Progenitor cell of endocrine pancreas (in vitro differentiated cells): ENCODE results near the gene PITPNC1. TPM values are rescaled to one million over a fixed set of nuclear protein-coding genes. Genes with fewer than 3 reads are reported as not detected.
"Not testable (repeated sequence)": the region's sequence is repeated elsewhere in the genome, so short reads cannot be mapped to it uniquely, and the experiment has no call there.

Source experiments
- DNase-seq: peaks from one replicate; pipeline ENCODE4 v3.0.0; 2021; ENCODE audit warnings: low spot score; ENCODE audit not compliant: unreplicated experiment
- H3K27ac Mint-ChIP-seq: 2 replicates; pipeline ENCODE4 v1.8.0; 2021; ENCODE audit warnings: mild to moderate bottlenecking, moderate library complexity, mixed read lengths
- H3K27me3 Mint-ChIP-seq: 2 replicates; pipeline ENCODE4 v1.8.0; 2021; ENCODE audit warnings: mixed read lengths
- H3K36me3 Mint-ChIP-seq: 2 replicates; pipeline ENCODE4 v1.8.0; 2022; ENCODE audit warnings: mixed read lengths; ENCODE audit not compliant: insufficient read depth
- H3K4me1 Mint-ChIP-seq: 2 replicates; pipeline ENCODE4 v1.8.0; 2021; ENCODE audit warnings: low read depth, mixed read lengths
- H3K4me3 Mint-ChIP-seq: 2 replicates; pipeline ENCODE4 v1.8.0; 2021; ENCODE audit warnings: low read depth, mild to moderate bottlenecking, moderate library complexity, mixed read lengths
- H3K9me3 Mint-ChIP-seq: 2 replicates; pipeline ENCODE4 v1.8.0; 2021; ENCODE audit warnings: low read depth, mixed read lengths
- CTCF ChIP-seq: fragments of 200-600 bp; sonication (generic); IDR thresholded peaks from one replicate; pipeline ENCODE4 v1.5.0; 2021; ENCODE audit warnings: antibody characterized with exemption, mild to moderate bottlenecking; ENCODE audit not compliant: unreplicated experiment
- long read RNA-seq: library from polyadenylated mRNA; unstranded; transcript quantifications from one replicate; pipeline ENCODE4 v2.0.0, GENCODE V29; 2020
- total RNA-seq: library from RNA; stranded (reverse); gene quantifications from 2 replicates; pipeline ENCODE4 v1.2.1, GENCODE V29; 2021

PITPNC1 gene
- 38.4 and 53.2 TPM in 2 replicates for total RNA-seq
- long read RNA-seq, partial matches to known transcripts = 0 of 5 reads
- long read RNA-seq, other reads (novel, unspliced or antisense) = 5 of 5 reads

- Mint-ChIP-seq H3K27me3 (no peaks in the 10 kb centered on the region), H3K4me1 (peaks cover 21% of the 10 kb centered on the region), H3K4me3 (peak within 1 kb of the TSS; percentile 86), H3K9me3 (peaks cover 7% of the 10 kb centered on the region), H3K27ac (peak within 1 kb of the TSS; percentile 95), H3K36me3 (peaks cover 13% of the 10 kb centered on the region)
- peak; percentile 78 for DNase-seq
- no peak for TF ChIP-seq CTCF
Observed at GRCh38 chr17:67376737-67377487, at the start of gene PITPNC1. PITPNC1 (plus strand) TSS chr17:67377281.

GRCh38 chr17:67328026-67328425 lies 49.1 kb upstream of the PITPNC1 start:
- no peaks in the 10 kb centered on the region for H3K4me1 Mint-ChIP-seq
- no peak overlapping the region for H3K4me3 Mint-ChIP-seq
- TF ChIP-seq CTCF = no peak
- no peak overlapping the region for H3K27ac Mint-ChIP-seq
- H3K27me3 Mint-ChIP-seq = peaks cover 16% of the 10 kb centered on the region
- peaks cover 12% of the 10 kb centered on the region for H3K9me3 Mint-ChIP-seq
- no peak for DNase-seq
- no peaks in the 10 kb centered on the region for H3K36me3 Mint-ChIP-seq

- not testable (repeated sequence) for H3K27ac Mint-ChIP-seq, DNase-seq, H3K4me1 Mint-ChIP-seq, H3K4me3 Mint-ChIP-seq, H3K36me3 Mint-ChIP-seq
- H3K9me3 Mint-ChIP-seq = peaks cover 12% of the 10 kb centered on the region
- H3K27me3 Mint-ChIP-seq = peaks cover 22% of the 10 kb centered on the region
Observed at GRCh38 chr17:67331381-67332161, 45.5 kb upstream of the PITPNC1 start.

- Mint-ChIP-seq H3K27me3 (peaks cover 22% of the 10 kb centered on the region), H3K9me3 (peaks cover 12% of the 10 kb centered on the region)
- H3K27ac Mint-ChIP-seq, H3K36me3 Mint-ChIP-seq, DNase-seq, H3K4me1 Mint-ChIP-seq, H3K4me3 Mint-ChIP-seq: not testable (repeated sequence)
Observed at GRCh38 chr17:67332162-67332508, 44.9 kb upstream of the PITPNC1 start.

- peaks cover 13% of the 10 kb centered on the region for H3K36me3 Mint-ChIP-seq
- no peaks in the 10 kb centered on the region for H3K9me3 Mint-ChIP-seq
- no peak overlapping the region for H3K27ac Mint-ChIP-seq
- H3K4me1 Mint-ChIP-seq = peaks cover 9% of the 10 kb centered on the region
- no peak overlapping the region for H3K4me3 Mint-ChIP-seq
- DNase-seq = no peak
- TF ChIP-seq CTCF = no peak
- peaks cover 22% of the 10 kb centered on the region for H3K27me3 Mint-ChIP-seq
Observed at GRCh38 chr17:67335245-67335835, 41.7 kb upstream of the PITPNC1 start.

DNA sequence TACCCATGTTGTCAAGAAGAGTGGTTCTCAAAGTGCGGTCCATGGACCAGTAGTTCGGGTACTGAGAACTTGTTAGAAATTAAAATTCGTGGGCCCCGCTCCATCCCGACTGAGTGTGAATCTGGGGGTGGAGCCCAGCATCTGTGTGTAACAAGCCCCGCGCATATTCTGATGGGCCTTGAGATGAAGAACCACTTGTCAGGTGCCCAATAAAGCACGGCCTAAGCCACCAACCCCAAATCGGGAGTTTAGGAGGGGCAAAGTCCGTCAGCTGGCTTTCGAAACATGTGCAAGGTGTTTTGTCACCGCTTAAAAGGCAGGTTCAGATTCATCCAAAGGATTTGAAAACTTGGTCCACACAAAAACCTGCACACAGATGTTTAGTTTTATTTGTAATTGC lies 40.2 kb upstream of the PITPNC1 start:
- DNase-seq = no peak
- H3K27ac Mint-ChIP-seq = no peak overlapping the region

GRCh38 chr17:67338353-67338752 lies 38.7 kb upstream of the PITPNC1 start:
- not testable (repeated sequence) for H3K27me3 Mint-ChIP-seq, H3K4me3 Mint-ChIP-seq, H3K4me1 Mint-ChIP-seq, DNase-seq, H3K9me3 Mint-ChIP-seq, H3K27ac Mint-ChIP-seq
- peaks cover 27% of the 10 kb centered on the region for H3K36me3 Mint-ChIP-seq

More for the DNA sequence above, 40.2 kb upstream of the PITPNC1 start:
- no peak for TF ChIP-seq CTCF
- peaks cover 22% of the 10 kb centered on the region for H3K36me3 Mint-ChIP-seq
- no peak overlapping the region for H3K4me3 Mint-ChIP-seq
- H3K9me3 Mint-ChIP-seq = no peaks in the 10 kb centered on the region
- peaks cover 9% of the 10 kb centered on the region for H3K4me1 Mint-ChIP-seq
- H3K27me3 Mint-ChIP-seq = peaks cover 16% of the 10 kb centered on the region
